ENCODE measurements around the gene NOXA1. TPM values are rescaled to one million over a fixed set of nuclear protein-coding genes. Genes with fewer than 3 reads are reported as not detected.

The NOXA1 gene
- total and polyA plus RNA-seq, 9 of the 15 experiments (the other 6 are each of a cell fraction or from before 2014, with no cell fraction given), result 0.07 to 1.2 (median 0.20) TPM; not detected in 4

DNA sequence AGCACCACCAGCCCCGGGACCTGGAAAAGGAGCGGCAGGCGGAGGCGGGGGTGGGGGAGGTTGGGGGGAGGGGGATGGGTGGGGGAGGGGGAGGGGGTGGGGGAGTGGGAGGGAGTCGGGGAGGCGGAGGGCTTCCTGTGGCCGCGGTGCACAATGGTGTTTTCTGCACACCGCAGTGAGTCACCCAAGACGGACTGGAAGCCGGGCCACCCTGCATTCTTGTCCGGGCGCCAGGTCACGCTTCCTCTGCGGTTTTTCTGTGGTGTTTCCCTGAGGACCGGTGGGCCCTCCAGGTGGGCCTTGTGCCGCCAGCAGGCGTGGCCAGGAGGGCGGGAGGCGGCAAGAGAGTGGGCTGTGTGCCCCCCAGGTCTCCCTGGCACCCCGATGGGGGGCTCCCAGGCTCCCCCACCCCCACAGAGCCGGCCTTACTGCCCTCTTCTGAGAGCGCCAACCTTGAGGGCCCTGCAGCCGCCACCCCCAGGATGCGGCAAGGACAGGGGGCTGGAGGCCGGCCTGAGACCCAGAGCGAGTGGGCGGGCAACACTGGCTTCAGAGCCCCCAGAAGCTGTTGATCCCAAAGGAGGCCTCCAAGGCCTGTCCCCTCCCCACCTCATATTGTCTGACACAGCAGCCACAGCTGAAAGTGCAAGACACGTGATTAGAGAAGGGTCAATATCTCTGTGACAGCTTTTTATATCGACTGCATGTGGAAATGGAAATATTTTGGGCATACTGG, 11.4 kb upstream of the NOXA1 start (continued):
- TF ChIP-seq RBM14 (IDR thresholded peaks at IDR 0.05; ENCODE audit: borderline replicate concordance, insufficient read depth, low read depth, low read length), result no peak
- TF ChIP-seq ARID1B (IDR thresholded peaks at IDR 0.05), result peak; percentile 61
- TF ChIP-seq DACH1 (IDR thresholded peaks at IDR 0.05; ENCODE audit: partially characterized antibody), result peak; percentile 15
- no peak for TF ChIP-seq ELF4 (CRISPR knock-in tag; IDR thresholded peaks at IDR 0.05)
- no peak for TF ChIP-seq BACH1 (tag; IDR thresholded peaks at IDR 0.05)
- TF ChIP-seq SOX6 (IDR thresholded peaks at IDR 0.05), result 0 out of 2 replicates have a peak, but pooled peaks have one; percentile 43
- TF ChIP-seq MAZ (CRISPR knock-in tag; conservative IDR thresholded peaks at IDR 0.05 in 1 of 2, IDR thresholded peaks at IDR 0.05 in 1 of 2), result peak; percentile 32 to 33; a peak in 2 of 4 replicates
- TF ChIP-seq SMAD1 (IDR thresholded peaks at IDR 0.05; ENCODE audit: low read depth, low read length, partially characterized antibody), result no peak
- no peak for TF ChIP-seq ZFP91 (CRISPR knock-in tag; IDR thresholded peaks at IDR 0.05)
- TF ChIP-seq SMARCA4 (IDR thresholded peaks at IDR 0.05), result peak; percentile 45; the same call in 1 of the 2 replicates
- TF ChIP-seq SIRT6 (IDR thresholded peaks at IDR 0.05; ENCODE audit: low read depth, low read length), result no peak
- no peak for TF ChIP-seq CXXC5 (CRISPR knock-in tag; IDR thresholded peaks at IDR 0.05)
- no peak for TF ChIP-seq EP400 (IDR thresholded peaks at IDR 0.05)
- TF ChIP-seq RBFOX2 (IDR thresholded peaks at IDR 0.05; ENCODE audit: low read depth, low read length), result peak; percentile 66
- TF ChIP-seq ZNF395 (CRISPR knock-in tag; IDR thresholded peaks at IDR 0.05), result peak; percentile 82
- TF ChIP-seq BCL6 (CRISPR knock-in tag; IDR thresholded peaks at IDR 0.05), result no peak
- TF ChIP-seq, protein P1, sequence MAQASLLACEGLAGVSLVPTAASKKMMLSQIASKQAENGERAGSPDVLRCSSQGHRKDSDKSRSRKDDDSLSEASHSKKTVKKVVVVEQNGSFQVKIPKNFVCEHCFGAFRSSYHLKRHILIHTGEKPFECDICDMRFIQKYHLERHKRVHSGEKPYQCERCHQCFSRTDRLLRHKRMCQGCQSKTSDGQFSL (CRISPR knock-in tag; IDR thresholded peaks at IDR 0.05), result 0 out of 2 replicates have a peak, but pooled peaks have one; percentile 25
- TF ChIP-seq, protein P1 (tag; IDR thresholded peaks at IDR 0.05), result no peak; a peak in 1 of 4 replicates
- TF ChIP-seq E2F6 (IDR thresholded peaks at IDR 0.05; ENCODE audit: borderline replicate concordance in 1 of 2, extremely low read depth in 1 of 2, insufficient read depth in 1 of 2, insufficient read length in 1 of 2, low read depth in 1 of 2, low read length in 1 of 2, poor library complexity in 1 of 2, severe bottlenecking in 1 of 2), result peak in 1 of 2 experiments; percentile 52
- TF ChIP-seq CREM (IDR thresholded peaks at IDR 0.05; ENCODE audit: low read depth), result 0 out of 2 replicates have a peak, but pooled peaks have one; percentile 6
- no peak for TF ChIP-seq PTRF (tag; IDR thresholded peaks at IDR 0.05)
- no peak for TF ChIP-seq NFE2L1 (tag; IDR thresholded peaks at IDR 0.05; ENCODE audit: borderline replicate concordance, low read depth)
- TF ChIP-seq L3MBTL2 (IDR thresholded peaks at IDR 0.05), result 0 out of 2 replicates have a peak, but pooled peaks have one; percentile 19
